Middle frontal gyrus (tissue), 1 donor: ENCODE results near the gene OR2H2.

Experiments used
- DNase-seq: peaks from one replicate; pipeline ENCODE4 v3.0.0-alpha.2; 2015; ENCODE audit warnings: low spot score; ENCODE audit errors: extremely low spot score

The OR2H2 gene

DNA sequence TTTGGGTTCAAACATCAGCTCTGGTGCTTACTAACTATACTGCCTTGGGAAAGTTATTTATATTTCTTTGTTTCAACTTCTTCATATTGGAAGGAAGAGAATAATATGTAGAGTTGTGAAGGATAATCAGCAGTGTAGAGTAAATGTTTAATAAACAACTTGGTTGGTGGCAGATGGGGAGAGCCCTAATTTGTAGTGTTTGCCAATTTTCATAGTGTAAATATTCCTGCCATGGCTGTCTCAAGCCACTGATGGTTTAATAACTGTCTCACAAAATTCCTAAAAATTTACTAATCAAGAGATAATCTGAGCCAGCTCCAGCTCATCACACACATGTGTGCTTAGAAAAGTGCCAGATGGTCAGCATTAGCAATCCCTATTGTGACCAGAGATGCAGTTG lies at the start of gene OR2H2:
TSS of gene OR2H2 (plus strand) at position 301 of the 400 bp plus-strand sequence. CDS start 2,824 bp downstream, outside the sequence.
- no peak for DNase-seq

GRCh38 chr6:29537714-29538403 lies 47.1 kb upstream of the OR2H2 start:
- no peak for DNase-seq

GRCh38 chr6:29547573-29547972 lies 37.3 kb upstream of the OR2H2 start:
- no peak for DNase-seq

- DNase-seq = peak; percentile 55
Observed at GRCh38 chr6:29552512-29553051, 32.3 kb upstream of the OR2H2 start.

GRCh38 chr6:29553268-29554057 lies 31.5 kb upstream of the OR2H2 start:
- DNase-seq = no peak

DNA sequence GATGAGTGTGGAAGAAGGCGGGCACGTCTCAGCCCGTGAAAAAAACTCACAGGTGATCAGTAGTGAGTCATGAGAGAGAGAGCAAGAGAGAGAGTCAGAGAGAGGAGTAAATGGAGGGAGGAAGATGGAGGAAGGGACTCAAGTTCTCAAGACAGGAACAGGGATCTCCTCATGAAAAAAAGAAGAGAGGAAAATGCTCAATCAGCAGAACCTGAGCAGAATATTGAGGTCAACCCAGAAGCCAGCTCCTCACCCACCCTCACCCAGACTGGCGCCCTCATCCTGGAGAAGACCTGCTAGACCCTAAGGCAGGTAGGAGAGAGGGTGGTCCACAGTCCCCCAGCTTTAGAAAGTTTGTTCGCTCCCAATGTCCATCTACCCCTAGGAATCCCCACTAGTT lies 30.2 kb upstream of the OR2H2 start:
- no peak for DNase-seq

DNA sequence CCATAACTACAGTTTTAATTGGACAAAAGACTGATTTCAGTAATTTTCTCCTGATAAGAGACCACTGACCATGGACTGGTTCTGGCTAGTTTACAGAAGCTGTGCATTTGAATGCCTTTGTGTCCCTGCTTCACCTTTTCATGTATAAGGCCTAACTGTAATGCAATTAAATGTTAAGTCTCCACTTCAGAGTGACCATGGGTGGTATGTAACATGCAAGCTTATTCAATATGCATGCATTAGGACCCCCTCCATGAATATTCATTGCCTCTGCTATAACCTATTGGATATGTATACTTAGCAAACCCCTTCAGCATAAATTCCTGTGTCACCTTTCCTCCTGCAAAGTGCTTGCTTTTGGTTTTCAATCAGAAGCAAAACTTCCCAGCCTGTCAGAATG lies 27.6 kb upstream of the OR2H2 start:
- DNase-seq = no peak

DNA sequence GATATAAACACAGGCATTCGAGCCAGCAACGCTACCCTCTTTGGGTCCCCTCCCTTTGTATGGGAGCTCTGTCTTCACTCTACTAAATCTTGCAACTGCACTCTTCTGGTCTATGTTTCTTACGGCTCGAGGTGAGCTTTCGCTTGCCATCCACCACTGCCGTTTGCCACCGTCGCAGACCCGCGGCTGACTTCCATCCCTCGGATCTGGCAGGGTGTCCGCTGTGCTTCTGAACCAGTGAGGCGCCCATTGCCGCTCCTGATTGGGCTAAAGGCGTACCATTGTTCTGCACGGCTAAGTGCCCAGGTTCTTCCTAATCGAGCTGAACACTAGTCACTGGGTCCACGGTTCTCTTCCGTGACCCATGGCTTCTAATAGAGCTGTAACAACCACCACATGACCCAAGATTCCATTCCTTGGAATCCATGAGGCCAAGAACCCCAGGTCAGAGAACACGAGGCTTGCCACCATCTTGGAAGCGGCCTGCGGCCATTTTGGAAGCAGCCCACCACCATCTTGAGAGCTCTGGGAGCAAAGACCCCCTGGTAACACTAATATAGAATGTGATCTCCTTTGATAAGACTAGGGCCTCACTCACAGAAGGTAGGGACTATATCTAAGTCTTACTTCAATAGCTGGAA lies 26.4 kb upstream of the OR2H2 start:
- DNase-seq = no peak

GRCh38 chr6:29559524-29560287 lies 25.2 kb upstream of the OR2H2 start, which contains the start of gene UBD:
Gene UBD (minus strand): TSS chr6:29559732. CDS start chr6:29559701, 31 bp downstream.
- no peak for DNase-seq

- no peak for DNase-seq
Observed at GRCh38 chr6:29561091-29561490, 23.8 kb upstream of the OR2H2 start.

DNA sequence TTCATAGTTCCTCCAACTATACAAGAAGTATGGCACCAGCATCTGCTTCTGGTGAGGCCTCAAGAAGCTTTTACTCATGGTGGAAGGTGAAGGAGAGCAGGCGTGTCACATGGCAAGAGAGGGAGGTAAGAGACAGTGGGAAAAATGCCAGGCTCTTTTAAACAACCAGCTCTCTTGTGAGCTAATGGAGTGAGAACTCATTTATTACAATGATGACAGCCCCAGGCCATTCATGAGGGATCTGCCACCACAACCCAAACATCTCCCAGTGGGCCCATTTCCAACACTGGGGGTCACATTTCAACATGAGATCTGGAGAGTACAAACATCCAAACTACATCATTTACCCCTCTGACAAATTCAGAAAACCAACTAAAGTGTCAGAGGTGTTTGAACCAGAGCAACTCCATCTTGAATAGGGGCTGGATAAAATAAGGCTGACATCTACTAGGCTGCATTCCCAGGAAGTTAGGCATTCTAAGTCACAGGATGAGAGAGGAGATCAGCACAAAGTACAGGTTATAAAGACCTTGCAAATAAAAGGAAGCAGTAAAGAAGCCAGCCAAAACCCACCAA lies 23.2 kb upstream of the OR2H2 start:
- no peak for DNase-seq

GRCh38 chr6:29563435-29563965 lies 21.4 kb upstream of the OR2H2 start:
- DNase-seq = no peak

- DNase-seq = no peak
Observed at GRCh38 chr6:29564875-29565274, 20.0 kb upstream of the OR2H2 start.

DNA sequence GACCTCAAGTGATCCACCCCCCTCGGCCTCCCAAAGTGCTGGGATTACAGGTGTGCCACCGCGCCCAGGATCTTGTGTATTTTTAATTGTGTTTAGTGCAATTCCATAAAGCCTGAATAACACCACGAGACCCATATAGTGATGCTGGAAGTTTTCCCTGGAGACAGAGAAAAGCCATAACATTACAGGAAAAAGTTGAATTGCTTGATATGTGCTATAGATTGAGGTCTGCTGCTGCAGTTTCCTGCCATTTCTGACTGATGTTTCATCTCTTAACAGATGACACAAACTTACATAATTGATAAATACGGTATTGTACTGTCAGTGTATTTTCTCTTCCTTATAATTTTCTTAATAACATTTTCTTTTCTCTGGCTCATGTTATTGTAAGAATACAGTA lies 18.1 kb upstream of the OR2H2 start:
- no peak for DNase-seq

GRCh38 chr6:29567541-29567940 lies 17.4 kb upstream of the OR2H2 start:
- no peak for DNase-seq

DNA sequence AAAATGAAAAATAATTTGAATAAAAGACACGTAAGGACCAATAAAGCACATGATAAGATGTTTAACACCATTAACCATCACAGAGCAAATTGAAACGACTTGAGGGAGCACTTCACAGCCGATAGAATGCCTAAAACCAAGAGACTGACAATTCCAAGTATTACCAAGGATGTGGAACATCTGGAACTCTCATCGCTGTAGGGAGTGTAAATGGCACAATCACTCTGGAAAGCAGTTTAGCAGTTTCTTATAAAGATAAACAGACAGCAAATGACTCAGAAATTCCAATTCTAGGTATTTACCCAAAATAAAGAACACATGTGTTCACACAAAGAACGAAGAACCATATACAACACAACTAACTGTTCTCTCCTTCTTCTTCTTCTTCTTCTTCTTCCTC lies 16.9 kb upstream of the OR2H2 start:
- no peak for DNase-seq

GRCh38 chr6:29576056-29576455 lies 8.9 kb upstream of the OR2H2 start:
- DNase-seq = no peak

DNA sequence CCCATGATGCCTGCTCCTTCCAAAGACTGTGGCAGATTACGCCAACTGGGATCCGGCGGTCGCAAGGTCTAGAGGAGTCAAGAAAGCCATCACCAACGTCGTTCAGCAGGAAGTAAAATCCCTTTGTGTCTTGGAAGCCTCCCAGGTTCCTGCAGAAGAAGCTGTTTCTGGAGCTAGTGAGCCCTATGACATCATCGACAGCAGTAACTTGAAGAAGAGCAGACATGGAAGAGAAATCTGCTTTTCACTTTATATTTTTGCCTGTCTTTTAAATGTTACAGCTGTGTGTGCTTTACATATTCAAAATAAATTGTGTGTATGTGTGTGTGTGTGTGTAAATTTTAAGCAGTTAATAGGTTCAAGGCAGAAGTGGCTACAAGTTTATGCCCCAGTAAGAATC lies 7.4 kb upstream of the OR2H2 start:
- no peak for DNase-seq

GRCh38 chr6:29589423-29590048 lies 4.6 kb downstream of the OR2H2 start:
- DNase-seq = no peak

DNA sequence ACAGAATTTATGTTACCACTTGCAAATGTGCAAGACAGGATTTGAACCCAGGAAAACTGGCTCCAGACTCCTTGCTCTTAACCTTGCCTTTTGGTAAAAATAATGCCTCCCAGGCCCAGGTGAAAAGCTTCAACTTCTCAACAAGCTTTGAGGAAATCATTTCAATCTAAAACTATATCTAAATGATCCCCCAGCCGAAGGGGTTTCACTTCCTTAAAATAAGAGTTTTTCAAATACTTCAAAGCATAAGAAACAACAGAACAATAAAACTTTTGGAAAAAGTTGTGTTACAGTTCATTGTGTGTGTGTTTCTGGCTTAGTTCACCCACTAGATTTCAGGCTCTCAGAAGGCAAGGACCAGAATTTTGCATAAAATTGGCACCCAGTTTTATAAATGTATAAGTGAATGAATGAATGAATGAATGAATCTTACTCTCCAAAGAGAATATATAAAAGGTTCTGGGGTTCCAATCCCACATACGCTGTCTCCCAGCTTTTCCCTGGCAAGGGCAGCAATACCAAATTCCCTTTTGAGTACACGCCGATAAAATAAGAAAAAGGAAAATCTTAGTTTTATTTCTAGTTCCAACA lies 5.4 kb downstream of the OR2H2 start:
- DNase-seq = no peak
